Activated CD4-positive, alpha-beta T cell treated with anti-CD3 and anti-CD28 coated beads, Interleukin-2, amount 10 ng/mL, durations not matched to agents 7 days and 5 days (primary cell): ENCODE results near the gene MISFA. TPM values are rescaled to one million over a fixed set of nuclear protein-coding genes. Genes with fewer than 3 reads are reported as not detected.

Experiments
- CTCF ChIA-PET: fragments of 350-600 bp; sonication (Branson Sonifier 250); formaldehyde crosslinking; loops from one replicate; lab custom pipeline; 2021; ENCODE audit warnings: antibody characterized with exemption; lab: Charles Lee
- POLR2A ChIA-PET: fragments of 350-600 bp; sonication (Branson Sonifier 250); formaldehyde crosslinking; loops from one replicate; lab custom pipeline; 2021; ENCODE audit warnings: antibody characterized with exemption; lab: Charles Lee
- DNase-seq: peaks from one replicate; pipeline ENCODE4 v3.0.0-alpha.2; 2020
- H3K27ac Mint-ChIP-seq: one replicate; pipeline ENCODE4 v1.8.0; 2021; ENCODE audit warnings: mild to moderate bottlenecking, moderate library complexity, mixed read lengths
- H3K27me3 Mint-ChIP-seq: one replicate; pipeline ENCODE4 v1.8.0; 2021; ENCODE audit warnings: mixed read lengths
- H3K36me3 Mint-ChIP-seq: one replicate; pipeline ENCODE4 v1.8.0; 2021; ENCODE audit warnings: low read depth, mixed read lengths
- H3K4me1 Mint-ChIP-seq: one replicate; pipeline ENCODE4 v1.8.0; 2021; ENCODE audit warnings: mixed read lengths
- H3K4me3 Mint-ChIP-seq: one replicate; pipeline ENCODE4 v1.8.0; 2021; ENCODE audit warnings: mild to moderate bottlenecking, moderate library complexity, mixed read lengths
- H3K9me3 Mint-ChIP-seq: one replicate; pipeline ENCODE4 v1.8.0; 2021; ENCODE audit warnings: mixed read lengths
- total RNA-seq, 2 experiments: library from RNA; stranded (reverse); gene quantifications; one replicate each; pipeline ENCODE4 v1.2.3, GENCODE V29; 2021

Gene MISFA
- total RNA-seq: 1 to 10 TPM in 1 of 2 experiments, under 1 TPM in 1; 0.67 to 1.9 TPM

DNA sequence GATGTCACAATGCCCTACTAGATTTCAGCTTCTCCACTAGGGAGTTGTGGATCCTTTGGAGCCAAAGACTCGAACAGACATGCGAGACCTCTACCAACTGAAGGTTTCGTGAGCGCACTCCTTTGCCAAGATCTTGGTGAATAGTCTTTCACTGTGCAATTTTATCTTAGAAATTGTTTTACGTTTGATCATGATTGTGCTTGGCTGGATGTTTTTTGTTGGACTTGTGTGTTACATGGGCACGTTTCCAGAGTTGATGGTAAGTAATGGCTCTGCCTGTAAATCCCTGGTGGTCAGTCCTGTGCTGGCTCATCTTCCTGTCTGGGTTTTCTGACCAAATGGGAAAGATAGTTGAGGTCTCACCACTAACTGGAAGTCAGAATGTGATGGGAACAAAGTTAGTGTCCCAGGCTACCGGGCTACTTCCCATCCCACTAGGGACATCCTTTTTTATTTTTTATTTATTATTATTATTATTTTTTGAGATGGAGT lies at the start of gene MISFA:
Gene MISFA (plus strand): TSS at position 51 of the 492 bp plus-strand sequence. CDS start 140 bp downstream, at position 191.
- Mint-ChIP-seq H3K9me3 (no peaks in the 10 kb centered on the region), H3K36me3 (no peaks in the 10 kb centered on the region), H3K4me3 (no peak within 1 kb of the TSS), H3K27ac (no peak within 1 kb of the TSS), H3K27me3 (no peaks in the 10 kb centered on the region), H3K4me1 (no peaks in the 10 kb centered on the region)
- ChIA-PET POLR2A (no interaction called here), CTCF (no interaction called here)
- DNase-seq: no peak

DNA sequence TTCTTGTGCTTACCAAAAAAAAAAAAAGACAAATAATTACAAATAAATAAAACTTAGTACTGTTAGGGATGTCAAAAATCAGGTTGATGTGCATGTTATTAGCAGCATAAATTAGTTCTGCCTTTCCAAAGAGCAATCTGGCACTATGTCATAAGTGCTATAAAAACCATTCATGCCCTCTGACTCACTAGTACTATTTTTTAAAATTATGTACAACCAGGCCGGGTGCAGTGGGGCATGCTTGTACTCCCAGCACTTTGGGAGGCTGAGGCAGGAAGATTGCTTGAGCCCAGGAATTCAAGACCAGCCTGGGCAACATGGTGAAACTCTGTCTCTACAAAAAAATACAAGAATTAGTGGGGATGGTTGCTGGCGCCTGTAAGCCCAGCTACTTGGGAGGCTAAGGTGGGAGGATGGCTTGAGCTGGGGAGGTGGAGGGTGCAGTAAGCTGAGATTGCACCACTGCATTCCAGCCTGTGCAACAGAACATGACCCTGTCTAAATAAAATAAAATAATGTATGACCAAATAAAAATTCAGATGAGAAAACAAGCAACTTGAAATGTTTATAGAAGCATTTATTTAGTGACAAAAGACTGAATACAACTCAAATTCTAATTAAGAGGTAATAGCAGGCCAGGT lies 36.4 kb upstream of the MISFA start:
- no peaks in the 10 kb centered on the region for H3K4me1 Mint-ChIP-seq
- H3K4me3 Mint-ChIP-seq: no peak overlapping the region
- H3K36me3 Mint-ChIP-seq: peaks cover 8% of the 10 kb centered on the region
- no peak for DNase-seq
- H3K27me3 Mint-ChIP-seq: no peaks in the 10 kb centered on the region
- ChIA-PET CTCF (interaction anchor here (1.6 kb wide), 1 partner anchor 16 kb away, joined by 6 read pairs; no protein-coding TSS in a partner anchor), POLR2A (no interaction called here)
- H3K9me3 Mint-ChIP-seq: no peaks in the 10 kb centered on the region
- no peak overlapping the region for H3K27ac Mint-ChIP-seq

DNA sequence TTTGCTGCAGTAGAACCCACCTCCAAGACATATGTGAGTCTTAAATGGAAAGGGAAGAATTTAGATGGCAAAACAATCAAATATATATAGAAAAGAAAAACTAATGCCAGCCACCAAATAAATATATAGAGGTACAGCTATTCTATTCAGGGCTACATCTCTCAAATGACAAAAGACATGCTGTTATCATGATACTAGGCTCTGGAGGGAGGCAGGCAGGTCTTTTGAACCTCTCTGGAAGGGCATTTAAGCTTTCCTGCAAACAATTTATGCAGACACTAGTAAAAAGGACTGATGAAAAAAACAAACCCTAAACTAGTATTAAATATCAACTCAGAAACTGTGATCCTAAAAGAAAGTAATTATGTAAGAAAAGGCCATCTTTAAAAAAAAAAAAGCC lies 35.4 kb upstream of the MISFA start:
- Mint-ChIP-seq H3K4me1 (no peaks in the 10 kb centered on the region), H3K36me3 (peaks cover 9% of the 10 kb centered on the region), H3K27me3 (no peaks in the 10 kb centered on the region), H3K9me3 (no peaks in the 10 kb centered on the region), H3K4me3 (no peak overlapping the region), H3K27ac (no peak overlapping the region)
- POLR2A ChIA-PET: no interaction called here
- no peak for DNase-seq
- CTCF ChIA-PET: interaction anchor here (0.6 to 1.6 kb wide), 3 partner anchors 9 to 368 kb away, joined by 3 to 6 read pairs (median 4); no protein-coding TSS in a partner anchor

DNA sequence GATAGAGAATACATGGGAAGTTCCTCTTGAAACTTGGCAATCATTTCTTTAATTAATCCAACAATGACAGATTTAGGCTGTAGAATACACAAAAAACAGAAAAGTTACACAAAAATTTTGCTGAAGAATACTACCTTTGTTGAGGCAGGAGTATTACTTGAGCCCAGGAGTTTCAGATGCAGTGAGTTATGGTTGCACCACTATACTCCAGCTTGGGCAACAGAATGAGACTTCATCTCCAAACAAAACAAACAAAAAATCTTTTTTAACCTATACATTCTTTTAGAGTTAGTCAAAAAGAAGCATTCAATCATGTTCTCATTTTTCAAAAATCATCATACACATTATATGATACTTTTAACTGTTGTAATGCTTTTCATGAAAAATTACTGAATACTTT lies 33.2 kb upstream of the MISFA start:
- H3K4me1 Mint-ChIP-seq: no peaks in the 10 kb centered on the region
- DNase-seq: no peak
- no peak overlapping the region for H3K27ac Mint-ChIP-seq
- ChIA-PET POLR2A (no interaction called here), CTCF (interaction anchor here (0.6 kb wide), 1 partner anchor 202 kb away, joined by 3 read pairs; no protein-coding TSS in a partner anchor)
- H3K4me3 Mint-ChIP-seq: no peak overlapping the region
- H3K36me3 Mint-ChIP-seq: peaks cover 12% of the 10 kb centered on the region
- H3K27me3 Mint-ChIP-seq: no peaks in the 10 kb centered on the region
- no peaks in the 10 kb centered on the region for H3K9me3 Mint-ChIP-seq

DNA sequence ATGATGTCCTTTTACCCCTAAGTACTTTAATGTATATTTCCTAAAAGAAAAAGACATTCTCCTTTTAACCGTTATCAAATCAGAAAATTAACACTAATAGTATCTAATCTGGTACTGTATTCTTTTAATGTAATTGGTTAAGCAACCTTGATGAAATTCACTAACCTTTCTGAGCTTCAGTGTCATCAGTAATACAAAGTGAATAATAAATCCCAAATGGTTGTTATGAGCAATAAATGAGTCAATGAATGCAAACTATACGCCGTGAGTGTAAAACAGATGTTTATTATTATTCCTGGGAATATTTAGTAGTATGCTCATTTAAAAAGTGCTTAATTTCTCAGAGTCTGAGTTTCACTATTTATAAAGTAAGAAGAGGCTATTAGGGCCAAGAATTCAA lies 32.5 kb upstream of the MISFA start:
- H3K27ac Mint-ChIP-seq: no peak overlapping the region
- H3K27me3 Mint-ChIP-seq: no peaks in the 10 kb centered on the region
- ChIA-PET CTCF (no interaction called here), POLR2A (no interaction called here)
- no peak overlapping the region for H3K4me3 Mint-ChIP-seq
- DNase-seq: no peak
- H3K4me1 Mint-ChIP-seq: no peaks in the 10 kb centered on the region
- no peaks in the 10 kb centered on the region for H3K9me3 Mint-ChIP-seq
- H3K36me3 Mint-ChIP-seq: peaks cover 14% of the 10 kb centered on the region

DNA sequence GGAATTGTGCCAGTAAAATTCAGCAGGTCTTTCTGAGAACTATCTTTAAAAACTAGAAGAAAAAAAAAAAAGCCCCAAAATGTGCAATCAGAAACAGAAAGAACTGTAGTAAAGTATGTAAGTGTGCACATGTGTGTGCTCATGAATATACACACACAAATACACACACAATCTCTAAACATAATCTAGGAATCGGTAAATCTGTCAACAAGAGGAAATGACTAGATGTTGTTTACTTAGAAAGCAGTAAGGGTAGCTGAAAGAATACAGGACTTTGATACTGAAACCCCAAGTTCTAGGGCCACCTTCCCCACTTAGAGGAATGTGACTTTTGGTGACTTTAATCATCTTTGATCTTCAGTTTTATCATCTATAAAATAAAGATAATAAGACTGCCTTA lies 24.2 kb upstream of the MISFA start:
- CTCF ChIA-PET: interaction anchor here (1.5 to 1.6 kb wide), 2 partner anchors 9 to 13 kb away, joined by 3 read pairs; partner anchors contain the start of gene UEVLD
- no peak for DNase-seq
- Mint-ChIP-seq H3K27ac (no peak overlapping the region), H3K36me3 (peaks cover 33% of the 10 kb centered on the region), H3K4me3 (no peak overlapping the region), H3K27me3 (no peaks in the 10 kb centered on the region), H3K4me1 (peaks cover 31% of the 10 kb centered on the region), H3K9me3 (no peaks in the 10 kb centered on the region)
- POLR2A ChIA-PET: no interaction called here

DNA sequence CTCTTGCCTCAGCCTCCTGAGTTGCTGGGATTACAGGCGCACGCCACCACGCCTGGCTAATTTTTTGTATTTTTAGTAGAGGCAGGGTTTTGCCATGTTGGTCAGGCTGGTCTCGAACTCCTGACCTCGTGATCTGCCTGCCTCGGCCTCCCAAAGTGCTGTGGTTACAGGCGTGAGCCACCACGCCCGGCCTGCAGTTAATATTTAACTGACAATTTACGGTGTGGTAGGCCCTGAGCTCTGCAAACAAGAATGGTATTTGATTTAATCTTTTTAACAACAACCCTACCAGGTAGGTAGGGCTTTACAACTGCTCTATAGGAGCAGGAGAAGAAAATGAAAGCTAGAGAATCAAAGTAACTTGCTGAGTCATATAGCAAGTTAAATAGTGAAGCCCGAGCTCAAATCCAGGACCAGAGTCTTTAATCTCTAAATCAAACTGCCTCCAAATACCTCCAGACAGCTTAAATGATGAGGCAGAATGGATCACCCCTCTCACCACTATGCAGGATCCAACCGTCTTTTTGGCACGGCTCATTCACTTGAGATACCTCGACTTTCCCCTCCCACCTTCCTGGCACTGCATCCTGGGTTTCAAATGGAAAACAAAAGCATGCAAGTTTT lies 20.5 kb upstream of the MISFA start:
- H3K4me1 Mint-ChIP-seq: peaks cover 31% of the 10 kb centered on the region
- CTCF ChIA-PET: interaction anchor here (0.8 to 2.0 kb wide), 6 partner anchors 15 to 335 kb away, joined by 3 to 9 read pairs (median 5); no protein-coding TSS in a partner anchor
- H3K27ac Mint-ChIP-seq: peak overlapping the region; percentile 77
- no peaks in the 10 kb centered on the region for H3K9me3 Mint-ChIP-seq
- H3K27me3 Mint-ChIP-seq: no peaks in the 10 kb centered on the region
- peak; percentile 33 for DNase-seq
- H3K4me3 Mint-ChIP-seq: peak overlapping the region; percentile 59
- POLR2A ChIA-PET: interaction anchor here (1.2 to 1.7 kb wide), 3 partner anchors 9 to 55 kb away, joined by 6 to 7 read pairs (median 7); partner anchors contain the start of genes SPTY2D1 and UEVLD
- H3K36me3 Mint-ChIP-seq: peaks cover 25% of the 10 kb centered on the region

DNA sequence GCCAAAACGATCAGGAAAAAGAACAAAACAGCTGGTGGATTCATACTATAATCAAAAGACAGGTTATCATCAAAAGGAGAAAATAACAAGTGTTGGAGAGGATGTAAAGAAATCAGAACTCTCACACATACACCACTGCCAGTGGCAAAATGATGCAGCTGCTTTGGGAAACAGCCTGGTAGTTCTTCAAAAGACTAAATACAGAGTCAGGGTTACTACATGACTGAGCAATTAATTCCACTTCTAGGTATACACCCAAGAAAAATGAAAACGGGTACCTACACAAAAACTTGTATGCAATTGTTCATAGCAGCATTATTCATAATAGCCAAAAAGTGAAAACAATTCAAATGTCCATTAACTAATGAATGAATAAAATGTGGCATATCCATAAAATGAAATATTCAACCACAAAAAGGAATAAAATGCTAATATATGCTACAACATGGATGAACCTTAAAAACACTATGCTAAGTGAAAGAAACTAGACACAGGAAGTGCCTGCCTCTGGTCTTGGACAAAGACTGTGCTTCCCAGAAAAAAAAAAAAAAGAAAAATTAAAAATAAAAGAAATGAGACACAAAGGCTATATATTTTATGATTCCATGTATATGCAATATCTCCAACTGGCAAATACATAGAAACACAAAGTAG lies 19.3 kb upstream of the MISFA start:
- no peak for DNase-seq
- CTCF ChIA-PET: interaction anchor here (0.6 to 2.0 kb wide), 5 partner anchors 10 to 108 kb away, joined by 3 to 9 read pairs (median 6); no protein-coding TSS in a partner anchor
- no peak overlapping the region for H3K27ac Mint-ChIP-seq
- peaks cover 23% of the 10 kb centered on the region for H3K36me3 Mint-ChIP-seq
- POLR2A ChIA-PET: no interaction called here
- H3K9me3 Mint-ChIP-seq: no peaks in the 10 kb centered on the region
- H3K27me3 Mint-ChIP-seq: no peaks in the 10 kb centered on the region
- peaks cover 29% of the 10 kb centered on the region for H3K4me1 Mint-ChIP-seq
- H3K4me3 Mint-ChIP-seq: no peak overlapping the region

DNA sequence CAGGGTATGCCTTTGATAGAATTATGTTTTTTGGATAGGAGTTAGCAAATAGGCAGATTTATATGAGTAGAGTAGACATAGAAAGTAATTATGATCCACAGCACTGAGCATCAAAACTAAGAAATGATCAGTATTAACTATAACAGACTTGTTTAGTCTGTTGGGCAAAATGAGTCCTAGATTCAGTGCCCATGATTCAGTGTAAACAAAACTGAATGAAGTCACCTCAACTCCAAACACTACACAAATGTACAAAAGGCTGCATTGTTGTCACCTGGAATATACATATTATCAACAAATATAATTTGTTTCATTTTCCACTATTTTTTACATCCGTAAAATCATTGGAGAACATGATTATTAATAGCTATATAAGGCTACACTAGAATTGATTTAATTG lies 17.8 kb upstream of the MISFA start:
- DNase-seq: no peak
- no peaks in the 10 kb centered on the region for H3K9me3 Mint-ChIP-seq
- H3K4me3 Mint-ChIP-seq: no peak overlapping the region
- peaks cover 23% of the 10 kb centered on the region for H3K4me1 Mint-ChIP-seq
- no peak overlapping the region for H3K27ac Mint-ChIP-seq
- no peaks in the 10 kb centered on the region for H3K27me3 Mint-ChIP-seq
- peaks cover 18% of the 10 kb centered on the region for H3K36me3 Mint-ChIP-seq
- POLR2A ChIA-PET: no interaction called here
- CTCF ChIA-PET: interaction anchor here (0.6 kb wide), 1 partner anchor 106 kb away, joined by 3 read pairs; no protein-coding TSS in a partner anchor

DNA sequence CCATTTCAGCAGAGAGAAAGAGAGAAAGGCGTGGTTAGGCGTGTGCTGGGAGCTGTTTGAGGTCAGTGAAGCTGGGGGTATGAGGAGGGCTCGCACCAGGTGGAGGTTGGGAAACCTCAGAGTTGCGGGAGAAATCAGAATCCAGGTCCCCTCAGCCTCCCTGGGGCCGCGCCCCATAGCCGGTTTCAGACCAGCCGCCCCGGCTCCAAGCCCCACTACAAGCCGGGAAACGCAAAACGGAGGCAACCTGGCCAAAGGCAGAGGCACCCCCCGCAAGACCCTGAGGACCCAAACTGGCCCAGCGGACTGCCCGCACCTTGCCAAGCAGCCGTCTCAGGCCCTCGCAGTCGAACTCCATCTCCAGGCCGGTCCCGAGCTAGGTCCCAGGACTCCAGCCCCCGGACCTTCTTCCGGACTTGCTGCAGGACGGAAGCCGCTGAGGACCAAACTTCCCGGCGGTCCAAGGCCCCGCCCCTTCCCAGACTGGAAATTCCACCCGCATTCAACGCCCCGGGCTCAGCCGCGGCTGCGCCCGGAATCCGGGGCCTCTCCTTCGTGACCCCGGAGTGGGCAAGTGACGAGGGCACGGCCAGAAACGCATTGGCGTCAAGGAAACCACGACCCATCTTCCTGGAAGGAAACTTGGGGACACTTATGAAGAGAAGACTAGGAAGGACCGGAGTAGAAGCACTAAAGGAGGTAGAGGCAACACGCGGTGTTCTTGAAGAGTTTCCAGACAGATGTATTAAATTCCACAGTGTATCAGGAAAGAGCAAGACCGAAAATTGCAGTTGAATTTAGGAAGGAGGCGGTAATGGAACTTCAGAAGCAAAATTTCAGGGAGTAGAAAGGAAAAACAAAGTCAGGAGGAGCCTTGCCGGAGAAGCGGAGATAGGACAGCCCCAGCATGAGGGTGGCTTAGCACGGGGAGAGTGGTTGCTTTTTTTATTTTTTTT lies 11.0 kb upstream of the MISFA start, which contains the start of gene UEVLD:
Gene UEVLD (minus strand): TSS at position 438 of the 956 bp plus-strand sequence. CDS start 80 bp downstream, at position 358.
- Mint-ChIP-seq H3K4me1 (peaks cover 13% of the 10 kb centered on the region), H3K4me3 (no peak within 1 kb of the TSS), H3K36me3 (no peaks in the 10 kb centered on the region), H3K27ac (no peak within 1 kb of the TSS), H3K9me3 (no peaks in the 10 kb centered on the region), H3K27me3 (no peaks in the 10 kb centered on the region)
- ChIA-PET POLR2A (interaction anchor here (1.1 to 1.6 kb wide), 2 partner anchors 10 to 45 kb away, joined by 4 to 7 read pairs; no protein-coding TSS in a partner anchor), CTCF (interaction anchor here (0.5 to 2.2 kb wide), 8 partner anchors 14 to 89 kb away, joined by 3 to 9 read pairs (median 3); partner anchors contain the start of gene SPTY2D1)
- DNase-seq: peak; percentile 56

DNA sequence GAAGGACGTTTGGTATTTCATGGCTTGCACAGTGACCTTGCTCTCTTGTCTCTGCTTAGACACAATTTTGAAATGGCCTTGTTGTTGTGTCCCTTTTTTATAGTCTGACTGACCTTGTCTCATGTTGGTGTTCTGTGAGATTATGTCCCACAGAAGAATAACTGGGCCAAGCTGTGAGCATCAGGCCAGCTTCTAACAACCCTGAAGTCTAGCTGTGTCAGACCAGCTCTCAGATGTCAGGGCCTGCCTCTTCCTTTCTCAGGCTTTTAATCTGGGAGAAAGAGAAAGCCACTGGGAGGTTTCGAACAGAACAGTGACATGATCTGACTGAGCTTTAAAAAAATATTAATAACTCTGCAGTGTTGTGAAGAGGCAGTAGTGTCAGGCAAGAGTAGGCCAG lies 9.0 kb upstream of the MISFA start:
- ChIA-PET CTCF (interaction anchor here (0.5 to 1.9 kb wide), 4 partner anchors 11 to 131 kb away, joined by 3 to 6 read pairs (median 5); partner anchors contain the start of gene SPTY2D1), POLR2A (interaction anchor here (0.7 to 0.9 kb wide), 2 partner anchors 15 to 43 kb away, joined by 3 read pairs; partner anchors contain the start of gene SPTY2D1)
- DNase-seq: no peak
- H3K9me3 Mint-ChIP-seq: no peaks in the 10 kb centered on the region
- H3K4me3 Mint-ChIP-seq: no peak overlapping the region
- no peaks in the 10 kb centered on the region for H3K36me3 Mint-ChIP-seq
- peaks cover 13% of the 10 kb centered on the region for H3K4me1 Mint-ChIP-seq
- no peak overlapping the region for H3K27ac Mint-ChIP-seq
- H3K27me3 Mint-ChIP-seq: no peaks in the 10 kb centered on the region
